Measurements from ENCODE around the gene CRACR2B. TPM values are rescaled to one million over a fixed set of nuclear protein-coding genes. Genes with fewer than 3 reads are reported as not detected.
A peak's percentile ranks its signal among the peaks of the same experiment; 100 is the strongest.

The CRACR2B gene
- total and polyA plus RNA-seq, 10 donors: 6.1 to 34.1 (median 14.5) TPM

DNA sequence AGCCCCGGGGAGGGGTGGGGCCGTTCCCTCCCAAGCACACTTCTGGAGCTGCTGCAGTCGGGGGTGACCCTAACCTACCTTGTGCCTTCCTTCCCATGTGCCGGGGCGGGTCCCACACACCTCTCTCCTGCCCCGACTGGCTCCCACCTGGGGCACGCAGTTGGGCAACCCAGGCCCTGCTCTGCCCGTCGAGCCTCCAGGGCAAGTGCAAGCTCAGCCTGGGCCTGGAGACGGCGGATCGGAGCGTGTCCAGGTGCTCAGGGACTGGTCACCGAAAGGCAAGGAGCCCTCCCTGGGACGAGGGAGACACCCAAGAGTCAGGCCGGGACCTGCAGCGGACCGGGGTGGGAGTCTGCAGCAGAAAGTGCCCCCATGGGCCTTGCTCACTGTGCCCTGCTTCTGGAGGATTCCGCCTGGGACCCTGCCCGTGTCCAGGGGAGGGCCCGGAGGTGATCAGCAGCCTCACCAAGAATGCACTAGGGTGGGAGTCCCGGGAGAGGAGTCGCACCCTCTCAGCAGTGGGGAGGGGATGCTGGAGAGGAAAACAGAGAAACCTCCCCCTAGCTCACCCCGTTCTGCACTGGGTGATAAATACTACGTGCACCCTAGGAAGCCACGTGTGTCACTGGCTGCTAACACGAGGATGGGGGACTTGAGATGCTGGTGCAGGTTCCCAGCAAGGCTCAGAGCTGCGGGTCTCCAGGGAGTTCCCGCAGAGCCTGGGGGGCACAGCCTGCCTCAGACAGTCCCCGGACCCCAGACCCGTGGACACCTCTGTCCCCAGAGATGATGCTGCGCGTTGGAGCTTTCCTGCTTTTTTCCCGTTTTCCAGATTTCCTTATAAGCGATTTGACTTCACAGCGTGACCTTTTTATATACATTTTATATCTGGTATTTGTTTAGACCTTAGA is 45.2 kb upstream of the CRACR2B start:
- peaks cover 0 to under 1% (median 0%) of the 10 kb centered on the region in 7 donors for H3K27me3 ChIP-seq (replicated peaks in 1 of 7)
- peak in 1 of 3 donors; percentile 41 for TF ChIP-seq POLR2AphosphoS5 (IDR thresholded peaks at IDR 0.05)
- no peak for TF ChIP-seq CTCF (IDR thresholded peaks at IDR 0.05 in 8 of 11, conservative IDR thresholded peaks at IDR 0.05 in 3 of 11)
- no peak for DNase-seq
- H3K4me1 ChIP-seq: peaks cover 4 to 34% (median 18%) of the 10 kb centered on the region in 6 donors
- peaks cover 0 to 4% (median 0%) of the 10 kb centered on the region in 6 donors for H3K36me3 ChIP-seq
- no peak overlapping the region for H3K4me3 ChIP-seq
- H3K9me3 ChIP-seq: no peaks in the 10 kb centered on the region
- no peak overlapping the region for H3K27ac ChIP-seq
- intact Hi-C loops (cut with DNase I; ENCODE audit: low total_unique reads): no loop called here
- WGBS, 5 donors: 81 to 96% (median 84%) methylated on average over 16 to 36 of the region's 36 CpGs

DNA sequence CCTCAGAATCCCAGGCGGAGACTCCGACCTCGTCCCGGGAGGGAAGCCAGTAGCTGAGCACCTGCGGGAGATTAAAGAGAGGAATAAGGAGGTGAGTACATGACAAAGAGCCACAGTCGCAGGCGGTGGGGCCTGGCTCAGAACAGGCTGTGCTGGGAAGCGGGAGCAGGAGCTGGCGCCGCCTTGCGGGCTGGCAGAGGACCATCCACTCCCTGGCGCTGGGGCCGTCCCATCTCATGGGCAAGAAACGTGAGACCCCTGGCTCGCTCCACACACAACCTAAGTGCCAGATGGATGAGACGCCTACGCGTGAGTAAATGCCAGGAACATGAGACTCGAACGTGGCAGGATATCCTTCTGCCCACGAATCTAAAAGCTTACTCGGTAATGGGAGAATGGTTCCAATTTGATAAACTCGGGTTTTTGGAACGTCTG is 44.1 kb upstream of the CRACR2B start:
- no peak overlapping the region for H3K4me3 ChIP-seq
- H3K27ac ChIP-seq: no peak overlapping the region
- intact Hi-C loops (cut with DNase I; ENCODE audit: low total_unique reads): no loop called here
- peak; percentile 80 for DNase-seq
- no peaks in the 10 kb centered on the region for H3K9me3 ChIP-seq
- WGBS, 5 donors: 43 to 85% (median 52%) methylated on average over 24 of the region's 24 CpGs
- peaks cover 0 to 11% (median 6%) of the 10 kb centered on the region in 7 donors for H3K27me3 ChIP-seq (replicated peaks in 1 of 7)
- peaks cover 0 to 35% (median 17%) of the 10 kb centered on the region in 6 donors for H3K4me1 ChIP-seq
- TF ChIP-seq POLR2A (IDR thresholded peaks at IDR 0.05) (no peak), CTCF (IDR thresholded peaks at IDR 0.05 in 8 of 11, conservative IDR thresholded peaks at IDR 0.05 in 3 of 11) (peak in 8 of 11 experiments; percentile 14 to 73 (median 54)), POLR2AphosphoS5 (IDR thresholded peaks at IDR 0.05) (peak; percentile 33 to 55 (median 53))
- peaks cover 0 to 4% (median 0%) of the 10 kb centered on the region in 6 donors for H3K36me3 ChIP-seq

- DNase-seq: no peak
- Histone ChIP-seq H3K27me3 (replicated peaks in 1 of 7) (peaks cover 0 to 36% (median 26%) of the 10 kb centered on the region in 7 donors), H3K27ac (no peak overlapping the region), H3K36me3 (peaks cover 0 to 9% (median 5%) of the 10 kb centered on the region in 6 donors), H3K4me1 (peaks cover 0 to 31% (median 18%) of the 10 kb centered on the region in 6 donors), H3K4me3 (no peak overlapping the region), H3K9me3 (no peaks in the 10 kb centered on the region)
- no peak for TF ChIP-seq CTCF (IDR thresholded peaks at IDR 0.05 in 8 of 11, conservative IDR thresholded peaks at IDR 0.05 in 3 of 11)
- TF ChIP-seq POLR2AphosphoS5 (IDR thresholded peaks at IDR 0.05): peak in 1 of 3 donors; percentile 42
- WGBS, 5 donors: 66 to 87% (median 81%) methylated on average over 11 to 24 of the region's 24 CpGs
- intact Hi-C loops (cut with DNase I; ENCODE audit: low total_unique reads): no loop called here
Measured at GRCh38 chr11:786235-787083, 41.3 kb upstream of the CRACR2B start.

All from spleen (tissue), 11 donors.